GM18858 (cell line): Measurements from ENCODE around the gene PDE6B.

Source experiments
- ATAC-seq: cut with Tn5 transposase; IDR thresholded peaks from one replicate; pipeline ENCODE4 v1.9.1; 2021; ENCODE audit not compliant: unreplicated experiment

The PDE6B gene

DNA sequence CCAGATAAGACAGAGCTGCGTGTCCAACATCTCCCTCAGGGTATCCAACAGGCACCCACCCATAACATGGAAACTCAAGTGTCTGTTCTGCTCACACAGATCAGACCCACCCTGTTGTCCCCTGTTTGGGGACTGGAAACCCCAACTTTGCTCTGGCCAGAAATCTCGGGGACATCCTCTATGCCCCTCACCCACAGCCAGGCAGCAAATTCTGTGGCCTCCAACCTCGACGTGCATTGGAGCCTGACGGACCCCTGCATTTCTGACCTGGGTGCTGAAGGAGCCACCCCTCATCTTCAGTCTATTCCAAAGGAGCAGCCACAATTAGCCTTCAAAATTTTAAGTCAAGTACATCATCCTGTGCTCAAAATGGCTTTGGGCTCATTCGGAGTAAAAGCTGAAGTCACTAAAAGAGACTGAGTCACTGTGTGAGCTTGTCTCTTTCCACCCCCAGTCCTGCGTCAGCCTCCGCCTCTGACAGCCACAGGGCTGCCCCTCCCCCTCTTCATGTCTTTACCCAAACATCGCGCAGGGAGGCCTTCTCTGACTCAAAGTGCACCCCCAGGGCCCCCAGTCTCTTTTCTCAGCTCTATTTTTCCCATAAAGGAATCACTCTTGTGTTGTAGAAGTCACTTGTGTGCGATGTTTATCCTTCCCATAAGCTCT lies 24.4 kb upstream of the PDE6B start:
- no peak for ATAC-seq

DNA sequence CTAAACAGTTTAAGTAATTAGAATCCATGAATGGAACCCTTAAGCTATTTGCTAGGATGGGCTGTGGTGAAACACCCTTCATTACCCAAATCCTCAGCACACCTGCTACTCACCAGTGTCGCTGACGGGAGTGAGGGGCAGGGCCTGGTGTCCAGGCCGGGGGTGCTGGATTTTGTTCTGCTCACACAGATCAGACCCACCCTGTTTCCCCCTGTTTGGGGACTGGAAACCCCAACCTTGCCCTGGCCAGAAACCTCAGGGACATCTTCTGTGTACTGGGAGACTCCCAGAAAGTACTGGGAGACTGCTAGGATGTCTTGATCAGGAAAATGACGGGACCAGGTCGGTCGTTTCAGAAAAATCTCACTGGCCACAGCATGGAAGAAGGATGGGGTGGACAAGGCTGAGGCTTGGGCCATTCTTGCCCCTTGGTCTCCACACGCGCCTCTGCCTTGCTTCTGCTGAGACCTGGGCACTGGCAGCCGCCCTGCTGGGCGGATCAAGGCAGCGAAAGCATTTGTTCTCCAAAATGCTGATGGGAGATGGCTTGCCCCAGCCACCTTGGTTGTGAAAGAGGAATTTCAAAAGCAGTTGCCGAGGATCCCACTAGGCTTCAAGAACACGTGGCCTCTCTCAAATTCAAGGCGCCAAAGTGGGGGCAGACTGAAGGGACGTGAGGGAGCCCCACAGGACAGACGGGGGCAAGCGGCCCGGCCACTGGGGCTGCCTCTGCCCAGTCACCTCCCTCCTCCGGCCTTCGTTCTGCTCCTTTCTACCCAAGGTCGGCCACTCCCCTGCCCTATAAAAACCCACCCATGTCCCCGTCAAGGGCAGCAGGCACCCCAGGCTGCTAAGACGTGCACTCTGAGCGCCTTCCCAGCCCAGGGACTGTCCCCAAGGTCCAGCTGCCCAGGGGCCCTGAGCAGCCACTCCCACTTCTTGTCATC lies 23.5 kb upstream of the PDE6B start:
- no peak for ATAC-seq

DNA sequence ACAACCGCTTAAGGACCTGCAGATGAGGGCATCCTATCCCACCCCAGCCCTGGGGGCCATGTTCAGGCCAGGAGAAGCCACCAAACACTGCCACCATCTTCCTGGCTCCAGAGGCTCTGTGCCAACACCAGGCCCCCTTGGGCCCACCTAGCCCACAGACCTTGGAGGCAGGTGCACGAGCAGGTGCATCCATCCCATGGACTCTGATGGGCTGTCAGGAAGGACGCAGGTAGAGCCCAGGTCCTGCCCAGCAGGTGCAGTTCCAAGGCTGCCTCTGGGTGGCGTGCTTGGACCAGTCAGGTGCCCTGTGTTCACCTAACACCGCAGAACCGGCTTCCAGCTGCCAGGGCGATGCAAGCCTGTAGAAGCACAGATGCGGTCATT lies 22.8 kb upstream of the PDE6B start:
- ATAC-seq = no peak

DNA sequence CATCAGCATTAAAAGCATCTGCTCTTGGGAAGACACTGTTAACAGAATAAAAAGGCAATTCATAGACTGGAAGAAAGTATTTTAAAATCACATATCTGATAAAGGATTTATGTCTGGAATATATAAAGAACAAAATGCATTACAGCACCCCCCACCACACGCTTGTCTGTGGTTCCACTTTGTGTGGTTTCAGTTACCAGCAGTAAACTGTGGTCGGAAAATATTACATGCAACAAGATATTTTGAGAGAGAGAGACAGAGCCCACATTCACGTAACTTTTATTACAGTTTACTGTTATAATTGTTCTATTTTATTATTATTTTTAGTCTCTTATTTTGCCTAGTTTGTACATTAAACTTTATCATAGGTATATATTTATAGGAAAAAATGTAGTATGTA lies 21.2 kb upstream of the PDE6B start:
- no peak for ATAC-seq

DNA sequence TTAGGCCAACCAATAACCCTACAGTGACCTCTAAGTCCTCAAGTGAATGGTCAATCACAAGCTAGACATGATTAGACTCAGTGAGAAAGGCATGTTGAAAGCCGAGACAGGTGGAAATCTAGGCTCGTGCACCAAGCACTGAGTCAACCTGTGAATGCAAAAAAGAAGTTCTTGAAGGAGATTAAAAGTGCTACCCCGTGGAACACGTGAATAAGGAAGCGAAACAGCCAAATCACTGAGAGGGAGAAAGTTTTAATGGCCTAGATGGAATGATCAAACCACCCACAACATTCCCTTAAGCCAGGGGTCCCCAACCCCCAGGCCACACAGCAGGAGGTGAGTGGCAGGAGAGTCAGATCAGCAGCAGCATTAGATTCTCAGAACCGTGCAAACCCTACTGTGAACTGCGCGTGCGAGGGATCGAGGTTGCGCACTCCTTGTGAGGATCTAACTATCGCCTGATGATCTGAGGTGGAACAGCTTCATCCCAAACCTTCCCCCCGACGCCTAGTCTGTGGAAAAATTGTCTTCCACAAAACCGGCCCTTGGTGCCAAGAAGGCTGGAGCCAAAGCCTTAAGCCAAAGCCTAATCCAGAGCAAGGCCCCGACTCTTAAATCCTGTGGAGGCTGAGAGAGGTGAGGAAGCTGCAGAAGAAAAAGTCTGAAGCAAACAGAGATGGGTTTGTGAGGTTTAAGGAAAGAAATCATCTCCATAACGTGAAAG lies 19.5 kb upstream of the PDE6B start:
- ATAC-seq = no peak

DNA sequence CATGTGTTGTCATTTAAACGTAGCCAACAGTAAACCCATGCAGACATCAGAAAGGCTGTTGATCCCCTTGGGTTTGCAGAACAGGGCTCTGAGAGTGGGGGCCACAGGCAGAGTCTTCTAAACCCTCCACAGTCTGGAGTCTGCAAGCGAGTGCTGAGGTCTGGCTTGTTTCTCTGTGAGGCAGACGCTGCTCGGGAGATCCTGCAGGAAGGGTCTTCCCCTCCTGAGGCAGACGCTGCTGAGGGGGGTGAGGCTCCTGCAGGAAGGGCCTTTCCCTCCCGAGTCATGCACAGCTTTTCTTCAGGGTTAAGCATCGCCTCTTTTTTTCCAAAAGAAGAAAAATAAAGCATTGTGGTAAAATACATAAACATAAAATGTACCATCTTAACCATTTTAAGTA lies 17.1 kb upstream of the PDE6B start:
- no peak for ATAC-seq

DNA sequence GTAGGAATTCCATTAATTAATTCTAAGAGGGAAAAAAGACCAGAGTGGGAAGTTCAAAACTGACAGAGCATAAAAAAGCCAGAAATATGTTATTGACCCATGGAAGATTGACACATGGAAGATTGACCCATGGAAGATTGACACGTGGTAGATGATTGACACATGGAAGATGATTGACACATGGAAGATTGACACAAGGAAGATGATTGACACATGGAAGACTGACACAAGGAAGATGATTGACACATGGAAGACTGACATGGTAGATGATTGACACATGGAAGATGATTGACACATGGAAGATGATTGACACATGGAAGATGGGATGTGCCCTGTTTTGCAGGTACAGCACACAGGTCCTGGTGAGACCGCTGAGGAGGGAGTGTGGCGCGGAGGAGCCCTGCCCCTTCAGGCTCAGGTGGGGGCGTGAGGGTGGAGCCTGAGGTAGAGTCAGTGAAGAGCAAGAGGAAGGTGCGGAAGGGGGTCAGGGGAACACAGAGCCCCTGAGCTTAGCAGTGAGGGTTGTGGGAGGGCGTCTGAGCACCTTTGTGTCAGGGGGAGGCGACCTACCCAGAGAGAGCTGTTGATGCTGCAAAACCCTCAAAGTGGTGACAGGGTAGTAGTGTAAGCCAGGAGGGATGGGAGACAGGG lies 15.8 kb upstream of the PDE6B start:
- no peak for ATAC-seq

DNA sequence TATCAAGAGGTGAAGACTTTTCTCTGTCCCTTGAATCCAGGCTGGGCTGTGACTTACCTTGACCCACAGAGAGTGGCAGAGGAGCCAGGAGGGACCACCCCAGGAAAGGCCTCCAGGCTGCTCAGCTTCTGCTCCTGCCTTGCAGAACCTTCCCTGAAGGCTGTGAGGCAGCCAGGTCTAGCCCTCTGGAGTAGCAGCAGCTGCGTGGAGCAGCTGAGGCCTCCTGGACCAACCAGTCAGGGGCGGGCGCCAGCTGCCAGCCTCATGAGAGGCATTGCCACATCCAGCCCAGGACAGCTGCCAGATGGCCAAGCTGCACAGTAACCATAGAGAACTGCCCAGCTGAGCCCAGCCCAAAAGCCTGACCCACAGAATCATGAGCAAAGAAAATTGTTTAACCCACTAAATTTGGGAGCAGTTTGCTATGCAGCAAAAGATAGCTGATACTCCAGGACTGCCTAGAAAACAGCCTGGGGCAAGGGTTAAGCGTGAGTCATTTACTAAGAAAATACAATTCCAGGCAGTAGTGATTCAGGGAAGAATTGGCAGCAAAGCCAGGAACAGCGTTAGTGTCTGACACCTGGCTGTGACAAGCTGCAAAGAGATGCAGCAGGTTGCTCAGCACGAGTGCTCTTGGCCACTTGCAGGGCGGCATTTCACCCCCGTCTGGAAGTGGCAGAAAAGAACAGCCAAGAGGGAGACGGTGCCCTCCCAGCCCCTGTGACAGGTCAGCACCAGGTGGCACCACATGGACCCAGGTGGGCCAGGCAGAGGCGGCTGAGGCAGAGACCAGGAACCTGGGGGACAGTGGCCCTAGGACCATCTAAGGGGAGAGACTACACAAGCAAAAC lies 14.7 kb upstream of the PDE6B start:
- ATAC-seq = no peak

DNA sequence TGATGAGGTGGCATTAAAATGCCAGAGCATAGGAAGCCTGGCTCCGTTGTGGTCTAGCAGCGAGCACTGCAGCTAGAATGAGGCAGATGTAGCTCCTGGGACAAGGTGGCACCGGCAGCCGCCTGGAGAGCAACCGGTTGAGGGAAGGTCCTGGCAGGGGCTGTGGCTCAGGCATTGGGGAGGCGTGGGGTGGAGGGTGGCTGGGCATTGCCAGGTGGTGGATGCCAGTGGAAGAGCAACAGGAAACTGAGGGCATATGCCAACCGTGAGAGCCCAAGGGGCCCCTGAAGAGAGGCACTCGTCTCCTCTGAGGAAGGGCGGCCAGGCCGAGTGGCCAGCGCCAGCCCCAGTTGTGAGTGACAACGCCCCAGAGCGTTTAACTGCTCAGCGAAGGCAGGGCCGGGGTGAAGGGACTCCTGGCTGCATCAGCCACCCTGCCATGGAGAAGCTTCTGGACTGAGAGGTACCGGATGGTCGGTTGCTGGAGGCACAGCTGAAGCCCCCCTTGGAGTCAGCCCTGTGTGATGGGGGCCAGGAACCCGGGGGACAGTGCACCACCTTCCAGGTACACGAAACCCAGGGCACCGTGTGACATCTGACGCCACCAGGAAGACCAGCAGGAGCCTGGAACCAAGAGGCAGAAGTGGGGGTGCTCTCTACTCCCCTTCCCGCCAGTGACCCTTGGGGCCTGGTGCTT lies 13.2 kb upstream of the PDE6B start:
- ATAC-seq = no peak

DNA sequence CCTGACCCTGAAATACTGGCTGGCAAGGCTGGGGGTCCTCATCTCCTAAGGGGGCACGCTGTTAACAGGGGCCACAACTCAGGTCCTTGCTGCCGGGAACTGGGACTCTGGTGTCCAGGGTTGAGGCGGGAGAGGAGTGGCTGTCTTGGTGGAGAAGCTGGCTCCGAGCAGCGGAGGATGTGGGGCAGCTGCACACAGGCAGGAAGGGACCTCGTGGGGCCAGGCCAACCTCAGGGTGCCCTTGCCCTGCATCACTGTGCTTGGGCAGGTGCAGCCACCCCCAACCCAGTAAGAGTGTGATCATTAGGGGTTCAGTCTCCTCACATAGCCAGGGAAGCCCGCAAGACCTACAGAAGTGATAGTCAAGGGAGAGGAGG lies 12.6 kb upstream of the PDE6B start:
- no peak for ATAC-seq

DNA sequence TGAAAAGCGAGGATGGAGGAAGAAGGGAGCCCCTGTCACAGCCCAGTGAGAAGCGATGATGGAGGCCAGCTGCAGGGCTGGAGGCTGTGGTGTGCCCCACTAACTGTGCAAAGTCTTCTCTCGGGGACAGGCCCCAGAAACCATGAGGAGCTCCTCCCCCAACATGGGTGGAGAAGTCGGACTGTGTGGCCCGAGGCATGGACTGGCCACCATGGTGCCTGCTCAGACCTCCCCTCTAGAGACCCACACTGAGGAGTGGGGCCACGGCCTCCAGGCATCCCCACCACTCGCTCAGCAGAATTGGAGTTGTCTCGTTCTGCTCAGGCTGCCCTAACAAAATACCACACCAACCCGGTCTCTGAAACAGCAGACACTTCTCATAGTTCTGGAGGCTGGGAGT lies 12.2 kb upstream of the PDE6B start:
- no peak for ATAC-seq

DNA sequence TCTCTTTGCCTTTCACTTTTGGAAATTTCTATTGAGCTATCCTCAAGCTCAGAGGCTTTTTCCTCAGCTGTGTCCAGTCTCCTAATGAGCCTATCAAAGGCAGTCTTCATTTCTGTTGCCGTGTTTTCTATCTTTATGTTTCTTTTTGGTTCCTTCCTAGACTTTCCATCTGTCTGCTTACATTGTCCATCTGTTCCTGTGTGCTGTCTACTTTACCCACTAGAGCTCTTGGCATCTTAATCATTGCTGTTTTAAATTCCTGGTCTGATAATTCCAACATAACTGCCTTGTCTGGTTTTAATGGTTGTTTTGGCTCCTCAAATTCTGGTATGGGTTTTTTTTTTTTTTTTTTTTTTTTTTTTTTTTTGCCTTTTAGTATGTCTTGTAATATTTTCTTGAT lies 9.3 kb upstream of the PDE6B start:
- ATAC-seq = no peak

DNA sequence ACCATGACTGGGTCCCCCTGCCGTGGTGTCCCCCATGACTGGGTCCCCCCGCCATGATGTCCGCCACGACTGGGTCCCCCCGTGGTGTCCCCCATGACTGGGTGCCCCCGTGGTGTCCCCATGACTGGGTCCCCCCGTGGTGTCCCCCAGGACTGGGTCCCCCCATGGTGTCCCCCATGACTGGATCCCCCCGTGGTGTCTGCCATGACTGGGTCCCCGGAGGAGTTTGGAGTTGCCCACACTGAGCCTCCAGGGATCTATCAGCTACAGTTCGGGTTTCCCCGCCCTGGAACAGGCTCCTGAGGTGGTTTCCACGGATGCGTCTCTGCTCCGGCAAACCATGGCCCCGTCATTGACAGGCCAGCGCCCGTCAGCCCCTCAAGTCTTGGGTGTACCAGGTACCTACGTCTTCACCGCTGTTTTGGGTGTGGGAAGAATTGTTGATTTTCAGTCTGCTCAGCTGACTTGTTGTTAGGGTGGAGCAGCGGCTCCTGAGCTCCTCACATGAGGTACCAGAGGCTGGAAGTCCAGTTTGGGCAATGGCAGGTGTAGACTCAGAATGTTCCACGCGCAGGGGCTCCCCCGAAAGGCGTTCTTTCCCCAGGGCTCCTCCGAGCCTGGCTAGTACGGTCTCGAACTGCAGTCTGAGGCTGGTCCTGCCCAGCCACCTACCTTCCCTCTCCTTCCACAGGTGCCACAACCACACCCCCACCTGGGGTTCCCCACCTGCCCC lies 8.3 kb upstream of the PDE6B start:
- ATAC-seq = no peak

DNA sequence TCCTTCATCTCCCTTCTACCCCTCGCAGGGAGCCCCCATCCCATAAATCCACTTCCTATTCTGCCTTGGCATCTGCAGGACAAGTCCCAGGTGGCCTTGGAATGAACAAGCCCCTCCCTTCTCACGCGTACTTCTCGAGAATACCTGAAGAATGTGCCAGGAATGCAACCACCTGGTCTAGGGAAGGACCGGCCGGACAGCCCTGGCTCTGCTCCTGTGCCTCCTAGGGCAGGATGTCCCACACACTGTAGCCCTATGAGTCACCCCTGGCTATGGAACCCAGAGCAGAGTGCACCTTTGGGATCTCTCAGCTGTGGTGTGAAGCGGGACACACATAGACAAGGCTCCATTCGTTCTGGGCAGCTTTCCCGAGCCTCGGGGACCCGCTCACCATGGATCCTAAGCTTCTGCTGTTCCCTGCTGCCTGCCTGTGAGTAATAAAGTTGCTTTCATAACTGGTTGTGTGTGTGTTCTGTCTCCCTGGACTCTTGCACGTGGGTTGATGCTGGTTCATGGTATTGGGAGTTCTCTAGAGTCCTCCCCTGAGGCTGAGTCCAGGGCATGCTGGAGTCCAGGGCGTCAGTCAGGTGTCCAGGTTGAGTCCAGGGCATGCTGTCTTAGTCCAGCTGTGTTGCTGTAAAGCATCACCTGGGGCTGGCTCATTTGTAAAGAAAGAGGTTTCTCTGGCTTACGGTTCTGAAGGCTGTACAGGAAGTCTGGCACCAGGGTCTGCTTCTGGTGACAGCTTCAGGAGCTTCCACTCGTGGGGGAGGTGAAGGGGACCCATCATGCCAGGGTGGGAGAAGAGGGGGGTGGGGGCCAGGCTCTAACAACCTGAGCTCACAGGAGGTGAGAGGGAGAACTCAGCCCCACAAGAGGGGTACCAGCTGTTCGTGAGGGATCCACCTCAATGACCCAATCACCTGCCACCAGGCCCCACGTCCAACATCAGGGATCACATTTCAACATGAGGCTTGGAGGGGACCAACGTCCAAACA lies 7.4 kb upstream of the PDE6B start:
- no peak for ATAC-seq

DNA sequence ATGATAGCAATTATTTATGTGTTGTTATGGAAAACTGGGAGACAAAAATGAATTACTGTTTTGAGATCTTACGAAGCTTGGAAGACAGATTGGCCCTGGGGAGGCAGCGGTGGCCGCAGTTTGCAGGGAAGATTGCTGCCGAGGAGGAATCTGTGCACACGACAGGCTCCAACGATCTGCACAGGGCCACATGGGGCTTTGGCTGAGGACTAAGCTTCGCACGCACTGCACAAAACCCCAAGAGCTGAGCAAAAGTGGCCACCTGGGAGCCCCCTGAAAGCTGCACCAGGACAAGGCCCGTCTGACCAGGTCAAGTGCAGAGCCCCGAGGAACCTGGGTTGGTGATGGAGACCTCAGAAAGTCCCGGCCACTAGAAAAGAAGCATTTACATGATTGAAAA lies 5.2 kb upstream of the PDE6B start:
- no peak for ATAC-seq

DNA sequence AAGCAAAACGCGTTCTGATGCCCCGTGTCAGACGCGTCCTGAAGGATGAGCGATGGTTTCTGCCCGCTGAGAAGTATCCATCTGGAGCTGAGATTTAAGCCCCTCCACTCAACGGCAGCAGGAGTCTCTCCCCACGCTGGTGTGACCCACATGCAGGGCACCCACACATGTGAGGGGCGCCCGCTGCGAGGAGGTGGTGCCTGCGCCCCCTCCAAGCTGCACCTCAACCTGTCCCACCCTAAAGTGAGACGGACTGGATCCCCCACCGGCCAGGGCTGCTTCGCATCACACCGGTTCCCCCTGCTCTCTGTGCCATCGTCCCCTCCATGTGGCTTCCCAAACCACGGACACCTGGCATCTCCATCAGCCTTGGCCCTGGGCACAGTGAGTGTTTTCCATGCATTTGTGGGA lies 4.5 kb upstream of the PDE6B start:
- no peak for ATAC-seq

DNA sequence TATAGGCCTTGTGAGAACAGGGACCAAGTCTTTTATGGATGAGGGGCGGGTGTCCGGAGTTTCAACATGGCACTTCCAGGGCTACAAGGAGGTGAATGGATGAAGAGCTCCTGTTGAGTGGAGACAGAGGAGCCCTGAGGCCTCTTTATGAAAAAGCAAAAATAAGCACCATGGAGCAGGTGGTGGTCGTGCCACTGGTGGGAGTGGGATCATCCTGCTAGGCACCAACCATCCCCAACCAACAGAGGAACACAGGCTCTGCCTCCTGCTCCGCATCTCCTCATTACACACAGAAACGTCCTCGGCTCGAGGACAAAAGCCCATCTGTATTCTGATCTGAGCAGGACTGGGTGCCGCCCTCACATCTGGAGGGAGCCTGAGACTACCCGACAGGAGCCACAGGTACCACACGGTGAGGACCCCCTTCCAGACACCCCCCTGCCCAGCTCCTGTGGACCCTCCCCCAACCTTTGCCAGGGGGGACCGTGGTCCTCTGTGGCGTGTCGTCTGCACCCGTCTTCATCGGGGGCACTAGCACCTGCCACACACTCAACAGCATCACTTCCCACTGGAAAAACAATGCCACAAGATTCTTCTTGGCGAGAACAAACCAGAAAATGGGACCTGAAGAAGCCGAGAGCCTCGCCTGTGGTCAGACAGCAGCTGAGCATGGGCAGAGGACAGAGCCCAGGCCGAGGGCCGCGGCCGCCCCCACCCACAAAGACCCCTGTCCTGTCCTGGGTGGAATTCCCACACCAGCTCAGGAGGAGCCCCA lies 3.9 kb upstream of the PDE6B start:
- ATAC-seq = no peak
